Vagina (tissue), 2 donors: ENCODE data around the gene PNKD.

Experiments used
- CTCF ChIP-seq, 3 experiments: fragments of 450-650 bp in 2 of 3; fragments of 200-600 bp in 1 of 3; sonication (generic) in 1 of 3; IDR thresholded peaks; one replicate each; pipeline ENCODE4 v1.5.1; 2017 to 2019; ENCODE audit warnings: antibody characterized with exemption in 3 of 3, mild to moderate bottlenecking in 2 of 3, moderate library complexity in 2 of 3
- POLR2A ChIP-seq, 2 donors: fragments of 450-650 bp; IDR thresholded peaks; one replicate each; pipeline ENCODE4 v1.6.1; 2017; ENCODE audit warnings: antibody characterized with exemption in 2 of 2, mild to moderate bottlenecking in 2 of 2, moderate library complexity in 2 of 2
- POLR2AphosphoS5 ChIP-seq, 2 donors: sonication (generic); formaldehyde crosslinking; IDR thresholded peaks; one replicate each; pipeline ENCODE4 v1.9.0; 2017; ENCODE audit warnings: antibody characterized with exemption in 2 of 2, mild to moderate bottlenecking in 2 of 2, low read depth in 1 of 2; ENCODE audit not compliant: insufficient read depth in 1 of 2

GRCh38 chr2:218262631-218263586, 7.4 kb upstream of the PNKD start:
- TF ChIP-seq CTCF (IDR thresholded peaks at IDR 0.05) (no peak), POLR2AphosphoS5 (IDR thresholded peaks at IDR 0.05; ENCODE audit: insufficient read depth in 1 of 2, low read depth in 1 of 2) (no peak), POLR2A (IDR thresholded peaks at IDR 0.05) (no peak)
